DMS153 (cell line): Measurements from ENCODE around the gene CYP4F11.
"Not testable (repeated sequence)": the region's sequence is repeated elsewhere in the genome, so short reads cannot be mapped to it uniquely, and the experiment has no call there.

ENCODE experiments used
- DNase-seq: peaks from one replicate; lab custom pipeline; 2025; lab: John Stamatoyannopoulos, UW

CYP4F11 gene

GRCh38 chr19:15923702-15924101 is 10.6 kb downstream of the CYP4F11 start:
- DNase-seq: no peak

GRCh38 chr19:15922021-15922420 is 12.3 kb downstream of the CYP4F11 start:
- no peak for DNase-seq

- DNase-seq: no peak
These were observed 15.1 kb downstream of the CYP4F11 start for GRCh38 chr19:15919243-15919642.

GRCh38 chr19:15915109-15915508 is 19.2 kb downstream of the CYP4F11 start:
- no peak for DNase-seq

- DNase-seq: no peak
These were observed 20.5 kb downstream of the CYP4F11 start for GRCh38 chr19:15913830-15914229.

- DNase-seq: no peak
These were observed 20.9 kb downstream of the CYP4F11 start for GRCh38 chr19:15913384-15913783.

- DNase-seq: no peak
These were observed 22.6 kb downstream of the CYP4F11 start for GRCh38 chr19:15911599-15912235.

GRCh38 chr19:15905026-15905425 is 29.3 kb downstream of the CYP4F11 start:
- DNase-seq: no peak

GRCh38 chr19:15902898-15903297 is 31.4 kb downstream of the CYP4F11 start:
- DNase-seq: not testable (repeated sequence)

GRCh38 chr19:15902254-15902653 is 32.1 kb downstream of the CYP4F11 start:
- DNase-seq: no peak

- no peak for DNase-seq
These were observed 33.8 kb downstream of the CYP4F11 start for GRCh38 chr19:15900504-15900903.

- not testable (repeated sequence) for DNase-seq
These were observed 34.3 kb downstream of the CYP4F11 start for GRCh38 chr19:15900032-15900431.

- DNase-seq: not testable (repeated sequence)
These were observed 34.8 kb downstream of the CYP4F11 start for GRCh38 chr19:15899561-15899960.

GRCh38 chr19:15897738-15898276 is 36.5 kb downstream of the CYP4F11 start, which contains the start of gene CYP4F2:
Gene CYP4F2, minus strand, starts transcription at chr19:15898074. Its CDS starts 463 bp downstream, at chr19:15897611.
- DNase-seq: no peak

GRCh38 chr19:15897026-15897737 is 37.1 kb downstream of the CYP4F11 start:
- no peak for DNase-seq

- no peak for DNase-seq
These were observed 38.4 kb downstream of the CYP4F11 start for GRCh38 chr19:15895876-15896430.

GRCh38 chr19:15894359-15894758 is 40.0 kb downstream of the CYP4F11 start:
- DNase-seq: no peak

- DNase-seq: no peak
These were observed 40.9 kb downstream of the CYP4F11 start for GRCh38 chr19:15893477-15893876.

GRCh38 chr19:15892012-15892411 is 42.3 kb downstream of the CYP4F11 start:
- no peak for DNase-seq

GRCh38 chr19:15891434-15891833 is 42.9 kb downstream of the CYP4F11 start:
- DNase-seq: no peak

GRCh38 chr19:15889339-15889738 is 45.0 kb downstream of the CYP4F11 start:
- not testable (repeated sequence) for DNase-seq

- no peak for DNase-seq
These were observed 48.4 kb downstream of the CYP4F11 start for GRCh38 chr19:15885919-15886318.

- no peak for DNase-seq
These were observed 49.2 kb downstream of the CYP4F11 start for GRCh38 chr19:15885167-15885566.
